Dermis blood vessel endothelial cell (primary cell): ENCODE data around the gene FAAH2. TPM values are rescaled to one million over a fixed set of nuclear protein-coding genes. Genes with fewer than 3 reads are reported as not detected.
"Not testable (repeated sequence)": the region's sequence is repeated elsewhere in the genome, so short reads cannot be mapped to it uniquely, and the experiment has no call there.

Experiments used
- DNase-seq: peaks from one replicate; pipeline ENCODE4 v3.0.0; 2010
- total RNA-seq: library from RNA; depleted of rRNA; stranded (reverse); fragments of >200 nt; gene quantifications from 2 replicates; pipeline ENCODE4 v1.2.3, GENCODE V29; 2014

The FAAH2 gene
- total RNA-seq, 1 donor from 2014 or later = 0.51 TPM

- no peak for DNase-seq
Observed at GRCh38 chrX:57380026-57380796, 93.7 kb downstream of the FAAH2 start.

GRCh38 chrX:57394162-57394561 is 107.7 kb downstream of the FAAH2 start:
- not testable (repeated sequence) for DNase-seq

DNA sequence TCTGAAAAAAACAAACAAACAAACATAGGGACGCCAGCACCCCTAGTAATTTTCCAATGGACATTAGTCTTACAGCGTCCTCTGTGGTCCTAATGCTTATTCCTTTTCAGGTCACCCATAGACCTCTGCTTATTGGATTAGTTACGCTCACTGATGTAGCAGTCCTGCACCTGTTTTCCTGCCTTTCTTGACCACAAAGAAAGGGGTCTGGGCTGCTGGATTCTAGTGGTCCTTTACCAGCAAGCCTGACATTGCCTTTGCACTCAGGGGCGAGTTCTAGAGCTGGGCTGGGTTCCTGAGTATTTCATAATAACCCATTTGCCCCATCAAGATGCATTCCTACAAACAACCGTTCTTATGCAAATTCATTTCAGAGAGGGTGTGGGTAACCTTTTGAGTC is 116.7 kb downstream of the FAAH2 start:
- DNase-seq = not testable (repeated sequence)

GRCh38 chrX:57406149-57406548 is 119.6 kb downstream of the FAAH2 start:
- no peak for DNase-seq

DNA sequence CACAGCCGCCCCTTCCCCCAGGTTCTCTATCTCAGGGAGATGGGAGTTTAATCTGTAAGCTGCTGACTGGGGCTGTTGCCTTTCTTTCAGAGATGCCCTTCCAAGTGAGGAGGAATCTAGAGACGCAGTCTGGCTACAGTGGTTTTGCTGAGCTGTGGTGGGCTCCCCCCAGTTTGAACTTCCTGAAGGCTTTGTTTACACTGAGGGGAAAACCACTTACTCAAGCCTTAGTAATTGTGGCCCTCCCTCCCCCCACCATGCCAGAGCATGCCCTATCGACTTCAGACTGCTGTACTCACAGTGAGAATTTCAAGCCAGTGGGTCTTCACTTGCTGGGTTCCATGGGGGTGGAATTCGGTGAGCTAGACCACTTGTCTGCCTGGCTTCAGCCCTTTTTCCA is 131.3 kb downstream of the FAAH2 start:
- peak; percentile 4 for DNase-seq

DNA sequence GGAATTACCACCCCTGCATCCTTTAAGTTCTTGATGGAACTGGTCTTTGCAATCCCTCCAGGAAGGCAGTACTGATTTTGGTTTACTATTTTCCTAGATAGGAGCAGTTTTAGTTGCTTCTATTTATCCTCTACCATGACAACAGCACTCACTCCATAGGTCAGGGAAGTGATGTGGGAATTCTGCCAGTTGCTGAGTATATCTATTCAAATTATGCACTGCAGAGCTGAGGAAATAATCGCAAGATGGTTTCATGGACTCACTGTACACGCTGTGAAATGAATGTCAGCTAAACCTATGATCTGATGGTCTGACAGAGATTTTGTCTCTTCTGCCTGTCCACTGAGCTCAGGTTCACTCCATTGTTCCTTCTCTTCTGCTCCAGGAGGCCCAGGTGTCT is 135.8 kb downstream of the FAAH2 start:
- DNase-seq = peak; percentile 2

DNA sequence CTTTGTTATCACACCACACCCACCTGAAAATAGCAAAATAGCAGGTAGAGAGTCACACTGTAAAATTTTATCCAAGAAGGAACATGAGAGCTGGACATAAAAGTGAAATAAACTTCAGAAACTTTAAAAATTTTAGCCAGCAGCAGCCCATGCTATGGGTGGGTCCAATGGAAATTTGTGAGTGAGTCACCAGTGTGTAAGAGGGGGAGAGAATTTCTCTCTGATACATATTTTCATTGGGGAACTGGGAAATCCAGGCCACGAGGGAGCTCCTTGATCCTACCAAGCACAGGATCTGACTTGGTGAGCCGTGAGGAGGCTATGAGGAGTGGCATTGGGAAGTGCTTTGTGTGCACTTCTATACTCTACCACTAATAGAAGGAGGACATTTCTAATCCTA is 136.3 kb downstream of the FAAH2 start:
- no peak for DNase-seq

DNA sequence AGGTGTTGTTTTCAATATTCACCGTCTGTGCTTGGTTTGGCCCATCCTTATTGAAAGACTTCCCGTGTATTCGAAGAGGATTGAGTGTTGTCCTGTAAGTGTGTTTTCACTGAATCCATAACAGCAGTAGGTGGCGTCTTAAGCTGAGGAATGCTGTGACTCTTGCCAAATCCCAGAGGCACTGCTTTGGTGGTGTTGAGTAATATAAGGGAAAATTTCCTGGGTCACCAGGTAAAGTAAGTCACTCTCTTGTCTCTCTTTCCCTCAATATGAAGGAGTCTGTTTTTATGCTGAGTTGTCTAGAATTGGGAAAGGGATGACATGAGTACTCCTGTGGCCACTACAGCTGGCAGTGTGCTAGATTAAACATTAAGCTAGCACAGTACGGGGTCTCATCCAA is 158.6 kb downstream of the FAAH2 start:
- DNase-seq = peak; percentile 41

DNA sequence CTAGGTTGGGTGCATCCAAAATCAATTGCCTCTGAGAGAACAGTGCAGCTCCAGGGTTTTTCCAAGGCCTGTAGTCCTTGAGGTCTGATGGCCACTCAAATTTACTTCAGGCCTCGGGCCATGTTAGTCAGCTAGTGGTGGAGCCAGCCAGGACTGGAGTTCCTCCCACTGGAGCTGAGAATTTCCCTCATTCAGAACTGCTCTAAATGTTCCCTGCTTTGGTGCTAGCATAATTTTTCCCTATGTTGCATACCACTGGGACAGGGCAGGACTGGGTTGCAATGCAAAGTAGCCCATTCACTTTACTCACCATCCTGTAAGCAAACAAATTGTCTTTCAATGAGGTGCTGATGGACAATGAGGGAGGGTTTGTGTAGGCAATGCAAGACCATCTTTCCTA is 159.3 kb downstream of the FAAH2 start:
- DNase-seq = no peak

DNA sequence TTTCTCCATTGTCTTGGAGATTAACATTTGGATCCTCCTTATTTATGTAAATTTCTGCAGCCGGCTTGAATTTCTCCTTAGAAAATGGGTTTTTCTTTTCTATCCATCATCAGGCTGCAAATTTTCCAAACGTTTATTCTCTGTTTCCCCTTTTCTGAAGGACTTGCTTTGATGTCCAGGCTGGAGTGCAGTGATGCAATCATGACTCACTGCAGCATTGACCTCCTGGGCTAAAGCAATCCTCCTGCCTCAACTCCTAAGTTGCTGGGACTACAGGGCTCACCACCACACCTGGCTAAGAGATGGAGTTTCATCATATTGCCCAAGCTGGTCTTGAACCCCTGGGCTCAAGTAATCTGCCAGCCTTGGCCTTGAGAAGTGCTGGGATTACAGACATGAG is 161.3 kb downstream of the FAAH2 start:
- DNase-seq = peak; percentile 19

DNA sequence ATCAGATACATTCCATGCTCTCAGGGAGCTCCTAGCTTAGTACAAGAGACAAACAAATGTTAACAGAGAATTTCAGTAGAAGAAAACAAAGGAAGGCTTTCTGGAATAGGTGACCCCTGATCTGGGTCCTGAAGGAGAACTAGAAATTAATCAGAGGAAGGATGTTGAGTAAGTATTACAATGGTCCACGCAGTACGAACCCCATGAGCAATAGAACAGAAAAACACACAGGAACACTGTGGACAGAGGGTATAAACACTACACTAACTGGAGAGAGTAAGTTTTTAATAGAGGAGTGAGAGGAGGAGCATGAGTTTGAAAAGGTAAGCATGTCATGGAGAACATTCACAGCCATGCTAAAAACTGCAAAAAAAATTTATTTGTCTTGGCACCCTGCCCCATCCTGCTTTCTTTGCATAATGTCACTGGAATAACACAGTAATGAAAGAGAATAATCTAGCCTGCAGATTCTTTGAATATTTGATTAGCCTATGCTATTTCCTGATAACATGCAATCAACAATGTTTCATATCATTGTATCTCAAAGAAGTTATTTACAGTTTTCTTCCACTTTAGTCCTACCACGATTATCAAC is 165.0 kb downstream of the FAAH2 start:
- DNase-seq = peak; percentile 71

DNA sequence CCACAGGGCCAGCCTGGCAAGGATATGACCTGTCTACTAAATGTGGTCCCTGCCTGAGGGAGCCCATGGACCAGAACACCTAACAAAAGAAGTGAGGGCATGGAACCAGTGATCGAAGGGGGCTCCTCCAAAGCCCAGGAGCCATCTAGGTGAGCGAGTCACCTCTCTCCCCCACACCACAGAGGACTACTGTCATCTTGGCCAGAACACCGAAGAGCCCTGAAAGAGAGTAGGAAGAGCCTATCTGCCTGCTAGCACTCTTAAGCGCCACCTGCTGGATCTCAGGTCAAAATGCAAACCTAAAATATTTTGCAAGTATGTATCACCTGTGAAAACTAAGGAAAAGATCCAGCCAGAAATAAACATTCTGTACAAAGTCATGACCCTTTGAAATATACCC is 167.4 kb downstream of the FAAH2 start:
- peak; percentile 65 for DNase-seq

GRCh38 chrX:57481514-57481913 is 195.0 kb downstream of the FAAH2 start:
- no peak for DNase-seq

DNA sequence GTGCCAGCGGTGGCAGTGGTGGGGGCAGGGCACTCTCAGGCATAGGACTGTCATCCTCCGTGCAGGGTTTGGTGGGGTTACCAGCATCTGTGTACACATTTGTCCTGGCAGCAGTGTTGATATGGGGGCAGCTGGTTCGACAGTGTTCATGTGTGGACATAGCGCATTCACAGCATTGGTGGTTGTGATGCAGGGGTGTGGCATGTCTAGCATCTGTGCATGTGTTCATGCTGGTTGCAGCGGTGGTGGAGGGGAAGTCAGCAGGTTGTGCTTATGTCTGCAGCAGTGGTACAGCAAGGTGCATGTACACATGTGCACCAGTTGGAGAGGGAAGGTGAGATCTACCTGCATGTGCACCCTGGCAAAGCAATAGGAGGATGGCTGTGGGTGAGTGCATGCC is 230.0 kb downstream of the FAAH2 start:
- DNase-seq = no peak

GRCh38 chrX:57519578-57520118 is 233.1 kb downstream of the FAAH2 start:
- no peak for DNase-seq

- peak; percentile 26 for DNase-seq
Observed at GRCh38 chrX:57528670-57529255, 242.3 kb downstream of the FAAH2 start.

Other genes starting within 250 kb of the FAAH2 start
- gene SPIN2B, start 165.2 kb upstream of the FAAH2 start, total RNA-seq = 8.7 and 9.9 TPM in 2 replicates
- 0.09 and 0.17 TPM in 2 replicates for gene SPIN2A, start 149.3 kb upstream of the FAAH2 start, total RNA-seq